ENCODE data around the gene C1orf50. TPM values are rescaled to one million over a fixed set of nuclear protein-coding genes. Genes with fewer than 3 reads are reported as not detected.
"Not testable (repeated sequence)": the region's sequence is repeated elsewhere in the genome, so short reads cannot be mapped to it uniquely, and the experiment has no call there.

The C1orf50 gene
- total RNA-seq, 4 donors from 2014 or later = 3.0 to 5.0 (median 3.6) TPM

DNA sequence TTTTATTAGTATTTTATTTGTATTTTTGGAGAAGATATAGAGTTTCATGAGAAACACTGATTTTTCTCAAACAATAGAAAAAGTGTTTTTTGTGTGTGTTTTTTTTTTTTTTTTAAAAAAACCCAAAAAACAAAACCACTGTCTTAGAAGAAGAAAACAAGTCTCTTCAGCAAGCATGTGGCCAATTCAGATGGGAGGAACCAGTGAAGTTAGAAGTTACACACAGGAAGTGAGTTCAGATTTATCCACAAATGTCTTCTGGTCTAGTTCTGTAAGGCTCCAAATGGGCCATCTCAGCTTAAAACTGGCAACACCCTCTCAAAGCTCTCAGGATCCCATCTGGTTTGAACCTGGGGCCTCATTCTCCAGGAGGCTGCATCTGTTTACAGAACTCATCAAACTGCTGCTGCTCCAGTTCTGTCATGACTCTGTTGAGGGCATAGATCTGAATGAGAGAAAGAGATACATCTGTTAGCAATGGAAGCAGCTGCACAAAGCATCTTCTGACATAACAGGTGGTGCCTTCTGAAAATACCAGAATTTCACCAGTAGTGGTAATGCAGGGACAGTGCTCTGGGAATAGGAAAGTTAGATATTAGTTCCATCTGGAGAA lies 40.1 kb downstream of the C1orf50 start:
- Histone ChIP-seq H3K27ac (replicated peaks in 1 of 4) (peak overlapping the region in 1 of 4 donors; percentile 44), H3K27me3 (no peaks in the 10 kb centered on the region), H3K4me3 (no peak overlapping the region), H3K4me1 (no peaks in the 10 kb centered on the region), H3K9me3 (no peaks in the 10 kb centered on the region), H3K36me3 (peaks cover 0 to 34% (median 8%) of the 10 kb centered on the region in 4 donors)
- TF ChIP-seq POLR2AphosphoS5 (IDR thresholded peaks at IDR 0.05) (peak in 1 of 2 donors; percentile 46), EP300 (IDR thresholded peaks at IDR 0.05) (no peak)
- intact Hi-C loops (cut with DNase I) = no loop called here
- DNase-seq (ENCODE audit: extremely low spot score) = no peak

DNA sequence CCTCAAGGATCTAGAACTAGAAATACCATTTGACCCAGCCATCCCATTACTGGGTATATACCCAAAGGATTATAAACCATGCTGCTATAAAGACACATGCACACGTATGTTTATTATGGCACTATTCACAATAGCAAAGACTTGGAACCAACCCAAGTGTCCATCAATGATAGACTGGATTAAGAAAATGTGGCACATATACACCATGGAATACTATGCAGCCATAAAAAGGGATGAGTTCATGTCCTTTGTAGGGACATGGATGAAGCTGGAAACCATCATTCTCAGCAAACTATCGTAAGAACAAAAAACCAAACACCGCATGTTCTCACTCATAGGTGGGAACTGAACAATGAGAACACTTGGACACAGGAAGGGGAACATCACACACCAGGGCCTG lies 47.8 kb downstream of the C1orf50 start:
- intact Hi-C loops (cut with DNase I) = loop anchor here (5.0 kb wide), 1 partner anchor 48 kb away; the partner anchor contains the start of genes C1orf50 and P3H1
- not testable (repeated sequence) for H3K27ac ChIP-seq (replicated peaks in 1 of 4); H3K4me3 ChIP-seq; DNase-seq (ENCODE audit: extremely low spot score); H3K27me3 ChIP-seq; H3K9me3 ChIP-seq
- peaks cover 14 to 32% (median 27%) of the 10 kb centered on the region in 4 donors for H3K4me1 ChIP-seq
- 96% methylated on average over 3 of the region's 3 CpGs for WGBS
- H3K36me3 ChIP-seq = peaks cover 0 to 19% (median 3%) of the 10 kb centered on the region in 4 donors

DNA sequence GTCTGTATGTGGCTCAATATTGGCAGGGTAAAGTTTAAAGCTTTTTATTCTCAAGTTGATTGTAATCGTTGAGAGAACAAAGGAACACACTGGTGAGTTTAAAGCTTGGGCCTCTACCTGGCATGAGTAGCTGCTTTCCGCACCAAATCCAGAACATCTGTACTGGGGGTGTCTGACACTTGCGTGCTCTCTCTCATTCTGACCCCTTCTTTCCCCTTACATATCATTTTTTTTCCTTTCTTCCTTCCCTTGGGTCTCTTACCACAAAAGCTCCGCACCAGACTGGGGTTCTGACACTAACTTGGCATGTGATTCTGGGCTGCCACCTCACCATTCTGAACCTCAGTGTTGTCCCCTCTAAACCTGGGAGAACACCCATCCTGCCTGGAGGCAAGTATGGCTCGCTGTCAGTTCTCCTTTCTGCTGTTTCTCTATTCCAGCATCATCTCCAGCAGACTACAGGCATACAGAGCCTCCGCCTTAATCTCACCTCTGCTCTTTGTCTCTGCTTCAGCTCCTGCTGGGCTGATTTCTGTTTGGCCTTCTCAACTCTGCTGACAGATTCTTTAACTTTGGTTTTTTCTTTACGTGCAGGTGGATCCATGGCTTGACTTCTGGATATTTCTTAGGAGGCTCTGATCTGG lies 49.0 kb downstream of the C1orf50 start:
- Histone ChIP-seq H3K9me3 (no peaks in the 10 kb centered on the region), H3K27me3 (no peaks in the 10 kb centered on the region), H3K4me1 (peaks cover 14 to 32% (median 28%) of the 10 kb centered on the region in 4 donors), H3K36me3 (peaks cover 0 to 12% (median 3%) of the 10 kb centered on the region in 4 donors), H3K27ac (replicated peaks in 1 of 4) (peak overlapping the region; percentile 95 to 98 (median 97)), H3K4me3 (peak overlapping the region; percentile 69 to 88 (median 77))
- TF ChIP-seq POLR2AphosphoS5 (IDR thresholded peaks at IDR 0.05) (no peak), POLR2A (IDR thresholded peaks at IDR 0.05; ENCODE audit: low read depth) (no peak), EP300 (IDR thresholded peaks at IDR 0.05) (no peak)
- TF ChIP-seq, protein P1, sequence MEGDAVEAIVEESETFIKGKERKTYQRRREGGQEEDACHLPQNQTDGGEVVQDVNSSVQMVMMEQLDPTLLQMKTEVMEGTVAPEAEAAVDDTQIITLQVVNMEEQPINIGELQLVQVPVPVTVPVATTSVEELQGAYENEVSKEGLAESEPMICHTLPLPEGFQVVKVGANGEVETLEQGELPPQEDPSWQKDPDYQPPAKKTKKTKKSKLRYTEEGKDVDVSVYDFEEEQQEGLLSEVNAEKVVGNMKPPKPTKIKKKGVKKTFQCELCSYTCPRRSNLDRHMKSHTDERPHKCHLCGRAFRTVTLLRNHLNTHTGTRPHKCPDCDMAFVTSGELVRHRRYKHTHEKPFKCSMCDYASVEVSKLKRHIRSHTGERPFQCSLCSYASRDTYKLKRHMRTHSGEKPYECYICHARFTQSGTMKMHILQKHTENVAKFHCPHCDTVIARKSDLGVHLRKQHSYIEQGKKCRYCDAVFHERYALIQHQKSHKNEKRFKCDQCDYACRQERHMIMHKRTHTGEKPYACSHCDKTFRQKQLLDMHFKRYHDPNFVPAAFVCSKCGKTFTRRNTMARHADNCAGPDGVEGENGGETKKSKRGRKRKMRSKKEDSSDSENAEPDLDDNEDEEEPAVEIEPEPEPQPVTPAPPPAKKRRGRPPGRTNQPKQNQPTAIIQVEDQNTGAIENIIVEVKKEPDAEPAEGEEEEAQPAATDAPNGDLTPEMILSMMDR (IDR thresholded peaks at IDR 0.05) = no peak
- 25% methylated on average over 7 of the region's 7 CpGs for WGBS
- intact Hi-C loops (cut with DNase I) = loop anchor here (2.0 to 5.0 kb wide), 2 partner anchors 31 to 49 kb away; partner anchors contain the start of genes C1orf50, P3H1 and ZNF691
- no peak for DNase-seq (ENCODE audit: extremely low spot score)

DNA sequence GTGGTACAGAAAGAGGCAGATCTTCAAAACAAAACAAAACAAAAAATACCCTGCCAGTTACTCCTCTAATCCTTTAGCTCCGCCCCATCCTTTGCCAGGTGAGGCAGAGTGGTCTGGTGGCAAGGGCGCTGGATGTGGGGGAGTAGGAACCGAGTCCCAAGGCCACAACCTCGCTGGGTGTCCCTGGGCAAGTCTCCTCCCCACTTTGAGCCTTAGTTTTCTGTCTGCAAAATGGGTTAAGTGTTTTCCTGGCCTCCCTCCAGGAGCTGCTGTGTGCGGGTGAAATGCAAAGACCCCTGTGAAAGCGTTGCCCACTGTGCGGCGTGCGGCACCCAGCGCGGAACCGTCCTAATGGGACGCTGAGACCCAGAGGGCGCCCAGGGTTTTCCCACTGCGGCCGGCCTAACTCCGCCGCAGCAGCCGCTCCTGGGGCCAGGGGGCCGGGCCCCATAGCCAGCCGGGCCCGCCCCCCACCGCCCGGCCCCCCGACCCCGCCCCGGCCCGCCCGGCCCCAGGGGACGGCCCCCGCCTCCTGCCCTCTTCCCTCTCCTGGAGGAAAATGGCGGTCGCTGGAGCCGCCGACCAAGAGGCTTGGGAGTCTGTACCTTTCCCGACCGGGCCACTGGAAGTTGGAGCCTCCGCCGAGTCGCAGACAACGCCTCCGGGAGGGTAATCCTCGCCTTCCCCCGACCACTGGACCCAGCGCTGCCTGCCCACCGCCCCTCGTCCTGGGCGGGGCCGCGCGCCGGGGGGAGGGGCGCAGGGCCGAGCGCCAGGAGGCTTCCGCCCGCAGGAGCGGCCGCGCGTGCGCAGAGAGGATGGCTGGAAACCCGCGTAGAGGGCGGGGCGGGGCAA lies 49.8 kb downstream of the C1orf50 start, which contains the start of the genes ERMAP and SVBP:
TSS of gene ERMAP (plus strand) at position 538 of the 855 bp plus-strand sequence. CDS start 13,327 bp downstream, outside the sequence.
TSS of gene SVBP (minus strand) at position 813 of the 855 bp plus-strand sequence. CDS start 853 bp downstream, outside the sequence.
- Histone ChIP-seq H3K9me3 (no peaks in the 10 kb centered on the region), H3K27me3 (no peaks in the 10 kb centered on the region), H3K4me3 (peak within 1 kb of the TSS; percentile 69 to 88 (median 77)), H3K36me3 (peaks cover 0 to 8% (median 3%) of the 10 kb centered on the region in 4 donors), H3K4me1 (peaks cover 14 to 32% (median 28%) of the 10 kb centered on the region in 4 donors), H3K27ac (replicated peaks in 1 of 4) (peak within 1 kb of the TSS; percentile 95 to 98 (median 97))
- TF ChIP-seq, protein P1 (IDR thresholded peaks at IDR 0.05) = no peak
- TF ChIP-seq POLR2AphosphoS5 (IDR thresholded peaks at IDR 0.05) (peak; percentile 52 to 78), EP300 (IDR thresholded peaks at IDR 0.05) (no peak), POLR2A (IDR thresholded peaks at IDR 0.05; ENCODE audit: low read depth) (no peak)
- WGBS = 3% methylated on average over 18 of the region's 66 CpGs
- intact Hi-C loops (cut with DNase I) = loop anchor here (2.0 to 5.0 kb wide), 2 partner anchors 30 to 50 kb away; partner anchors contain the start of genes C1orf50, P3H1 and ZNF691
- DNase-seq (ENCODE audit: extremely low spot score) = peak; percentile 97

DNA sequence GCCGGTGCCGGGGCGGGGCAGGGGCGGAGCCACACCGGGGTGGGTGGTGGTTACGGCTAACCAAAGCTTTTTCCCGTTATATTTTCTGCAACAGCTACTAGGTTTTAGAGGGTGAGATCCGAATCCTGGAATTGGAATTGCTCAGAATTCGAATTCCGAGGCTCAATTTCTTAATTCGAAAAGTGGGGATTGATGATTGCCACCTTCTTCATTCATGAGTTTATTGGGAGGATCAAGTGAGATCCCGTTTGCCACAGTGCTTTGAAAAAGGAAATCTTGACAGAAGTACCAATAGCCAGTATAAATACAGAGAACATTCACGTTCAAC lies 50.4 kb downstream of the C1orf50 start:
- 0% methylated on average over 8 of the region's 13 CpGs for WGBS

More for the DNA sequence above, 50.4 kb downstream of the C1orf50 start:
- TF ChIP-seq, protein P1 (IDR thresholded peaks at IDR 0.05) = no peak
- TF ChIP-seq POLR2A (IDR thresholded peaks at IDR 0.05; ENCODE audit: low read depth) (no peak), POLR2AphosphoS5 (IDR thresholded peaks at IDR 0.05) (no peak), EP300 (IDR thresholded peaks at IDR 0.05) (no peak)
- no peak for DNase-seq (ENCODE audit: extremely low spot score)
- intact Hi-C loops (cut with DNase I) = loop anchor here (2.0 to 5.0 kb wide), 2 partner anchors 29 to 50 kb away; partner anchors contain the start of genes C1orf50, P3H1 and ZNF691
- Histone ChIP-seq H3K27ac (replicated peaks in 1 of 4) (peak overlapping the region; percentile 95 to 98 (median 97)), H3K4me1 (peaks cover 14 to 38% (median 33%) of the 10 kb centered on the region in 4 donors), H3K9me3 (no peaks in the 10 kb centered on the region), H3K36me3 (peaks cover 0 to 8% (median 3%) of the 10 kb centered on the region in 4 donors), H3K4me3 (peak overlapping the region; percentile 69 to 88 (median 77)), H3K27me3 (no peaks in the 10 kb centered on the region)
